H9 (cell line): ENCODE measurements around the gene DLG5. TPM values are rescaled to one million over a fixed set of nuclear protein-coding genes. Genes with fewer than 3 reads are reported as not detected.

ENCODE experiments used
- DNase-seq: peaks from one replicate; pipeline ENCODE4 v3.0.0-alpha.2; 2017
- H2AFZ ChIP-seq: one replicate; pipeline ENCODE4 v1.6.1; 2013; ENCODE audit warnings: mild to moderate bottlenecking, low read length, control low read depth, moderate library complexity
- H2AK5ac ChIP-seq: 2 replicates; pipeline ENCODE4 v1.6.1; 2013; ENCODE audit warnings: low read length, control low read depth, mixed read lengths; ENCODE audit not compliant: insufficient read length
- H2BK120ac ChIP-seq: one replicate; pipeline ENCODE4 v1.6.1; 2013; ENCODE audit warnings: low read depth, mild to moderate bottlenecking, low read length, control low read depth, inconsistent platforms; ENCODE audit not compliant: poor library complexity, severe bottlenecking
- H2BK12ac ChIP-seq: 2 replicates; pipeline ENCODE4 v1.6.1; 2013; ENCODE audit warnings: low read length, control low read depth, mixed read lengths, low read depth; ENCODE audit not compliant: insufficient read length
- H2BK15ac ChIP-seq: 2 replicates; pipeline ENCODE4 v1.6.1; 2013; ENCODE audit warnings: low read depth, low read length, control low read depth
- H2BK20ac ChIP-seq: one replicate; pipeline ENCODE4 v1.6.1; 2013; ENCODE audit warnings: low read depth, mild to moderate bottlenecking, low read length, control low read depth, inconsistent platforms; ENCODE audit not compliant: poor library complexity, severe bottlenecking
- H2BK5ac ChIP-seq: 2 replicates; pipeline ENCODE4 v1.6.1; 2013; ENCODE audit warnings: low read length, control low read depth, mixed read lengths; ENCODE audit not compliant: insufficient read length
- H3K14ac ChIP-seq: 2 replicates; pipeline ENCODE4 v1.6.1; 2013; ENCODE audit warnings: low read length, control low read depth; ENCODE audit not compliant: insufficient read depth
- H3K18ac ChIP-seq: 2 replicates; pipeline ENCODE4 v1.6.1; 2013; ENCODE audit warnings: low read depth, mild to moderate bottlenecking, mixed read lengths, low read length, control low read depth; ENCODE audit not compliant: insufficient read length
- H3K23ac ChIP-seq: 2 replicates; pipeline ENCODE4 v1.6.1; 2013; ENCODE audit warnings: low read length, control low read depth, mixed read lengths, low read depth; ENCODE audit not compliant: insufficient read length
- H3K23me2 ChIP-seq: 2 replicates; pipeline ENCODE4 v1.6.1; 2013; ENCODE audit warnings: low read depth, mild to moderate bottlenecking, mixed read lengths, low read length, control low read depth; ENCODE audit not compliant: insufficient read length, poor library complexity, severe bottlenecking
- H3K27ac ChIP-seq: 2 replicates; pipeline ENCODE4 v1.5.1; 2013; ENCODE audit warnings: low read length, control low read depth, mixed read lengths, low read depth; ENCODE audit not compliant: insufficient read length
- H3K27me3 ChIP-seq: 2 replicates; pipeline ENCODE4 v1.6.1; 2013; ENCODE audit warnings: low read length, control low read depth, inconsistent platforms; ENCODE audit not compliant: insufficient read depth
- H3K4ac ChIP-seq: 2 replicates; pipeline ENCODE4 v1.6.1; 2013; ENCODE audit warnings: low read depth, mild to moderate bottlenecking, control low read depth, inconsistent platforms, low read length, moderate library complexity
- H3K4me1 ChIP-seq: 2 replicates; pipeline ENCODE4 v1.6.1; 2013; ENCODE audit warnings: low read length, control low read depth, inconsistent platforms; ENCODE audit not compliant: insufficient read depth
- H3K4me2 ChIP-seq: 2 replicates; pipeline ENCODE4 v1.6.1; 2013; ENCODE audit warnings: low read length, control low read depth, mixed read lengths; ENCODE audit not compliant: insufficient read length, insufficient read depth
- H3K56ac ChIP-seq: 2 replicates; pipeline ENCODE4 v1.6.1; 2013; ENCODE audit warnings: low read depth, mild to moderate bottlenecking, mixed read lengths, low read length, control low read depth; ENCODE audit not compliant: insufficient read length
- H3K79me1 ChIP-seq: 2 replicates; pipeline ENCODE4 v1.6.1; 2013; ENCODE audit warnings: low read depth, mild to moderate bottlenecking, moderate library complexity, low read length, control low read depth, inconsistent platforms; ENCODE audit not compliant: insufficient read depth, poor library complexity, severe bottlenecking
- H3K79me2 ChIP-seq: 2 replicates; pipeline ENCODE4 v1.6.1; 2013; ENCODE audit warnings: low read length, control low read depth, inconsistent platforms; ENCODE audit not compliant: insufficient read depth
- H3K9ac ChIP-seq: 2 replicates; pipeline ENCODE4 v1.6.1; 2013; ENCODE audit warnings: low read length, control low read depth, mixed read lengths; ENCODE audit not compliant: insufficient read length; ENCODE audit errors: extremely low read depth
- H3K9me3 ChIP-seq: one replicate; pipeline ENCODE4 v1.6.1; 2013; ENCODE audit warnings: low read depth, low read length, inconsistent platforms; ENCODE audit not compliant: control insufficient read depth
- H3T11ph ChIP-seq: one replicate; pipeline ENCODE4 v1.6.1; 2013; ENCODE audit warnings: mild to moderate bottlenecking, low read length, control low read depth, inconsistent platforms
- H4K20me1 ChIP-seq: one replicate; pipeline ENCODE4 v1.6.1; 2013; ENCODE audit not compliant: control insufficient read depth, insufficient read length, insufficient read depth
- H4K5ac ChIP-seq: 2 replicates; pipeline ENCODE4 v1.6.1; 2013; ENCODE audit warnings: low read depth, mild to moderate bottlenecking, mixed read lengths, low read length, control low read depth; ENCODE audit not compliant: insufficient read length
- H4K8ac ChIP-seq: replicated peaks from 2 replicates; pipeline ENCODE4 v1.6.1; 2013; ENCODE audit warnings: low read length, control low read depth, mixed read lengths, low read depth; ENCODE audit not compliant: insufficient read length
- H4K91ac ChIP-seq: 2 replicates; pipeline ENCODE4 v1.6.1; 2013; ENCODE audit warnings: low read depth, mild to moderate bottlenecking, moderate library complexity, mixed read lengths, low read length, control low read depth; ENCODE audit not compliant: insufficient read length
- H3K27ac Mint-ChIP-seq, 3 experiments: 2 replicates in 2 of 3; 3 replicates in 1 of 3; pipeline ENCODE4 v1.8.0; 2020 to 2021; ENCODE audit warnings: mixed read lengths in 3 of 3, mild to moderate bottlenecking in 1 of 3, moderate library complexity in 1 of 3
- H3K27me3 Mint-ChIP-seq: 2 replicates; pipeline ENCODE4 v1.8.0; 2021; ENCODE audit warnings: low read depth, mild to moderate bottlenecking, moderate library complexity, mixed read lengths
- H3K36me3 Mint-ChIP-seq, 3 experiments: 2 replicates in 2 of 3; 3 replicates in 1 of 3; pipeline ENCODE4 v1.8.0; 2020 to 2021; ENCODE audit warnings: low read depth in 3 of 3, mixed read lengths in 3 of 3; ENCODE audit not compliant: insufficient read depth in 1 of 3
- H3K4me1 Mint-ChIP-seq, 2 experiments: 2 replicates each; pipeline ENCODE4 v1.8.0; 2020; ENCODE audit warnings: mixed read lengths in 2 of 2
- H3K4me3 Mint-ChIP-seq, 2 experiments: 2 replicates in 1 of 2; 3 replicates in 1 of 2; pipeline ENCODE4 v1.8.0; 2020 to 2021; ENCODE audit warnings: mild to moderate bottlenecking in 2 of 2, mixed read lengths in 2 of 2, moderate library complexity in 1 of 2
- H3K9me3 Mint-ChIP-seq, 2 experiments: 2 replicates in 1 of 2; 3 replicates in 1 of 2; pipeline ENCODE4 v1.8.0; 2020; ENCODE audit warnings: mild to moderate bottlenecking in 2 of 2, mixed read lengths in 2 of 2, moderate library complexity in 1 of 2
- CTCF ChIP-seq: fragments of 200-600 bp; sonication (generic); conservative IDR thresholded peaks from 3 replicates; pipeline ENCODE4 v1.8.0; 2021; ENCODE audit warnings: antibody characterized with exemption, mild to moderate bottlenecking
- WGBS: extraction: QIAGEN DNeasy Blood & Tissue Kit; methylation state at CpG from one replicate; pipeline ENCODE4 v1.1.7; 2013; ENCODE audit warnings: missing lambda C conversion rate, low lambda C conversion rate, mixed read lengths; ENCODE audit not compliant: insufficient read length; ENCODE audit errors: extremely low coverage; 5-methylcytosine and 5-hydroxymethylcytosine counted together
- total RNA-seq: library from RNA; stranded (reverse); gene quantifications from 2 replicates; pipeline ENCODE4 v1.2.1, GENCODE V29; 2021

Gene DLG5
- total RNA-seq, 1 experiment from 2014 or later = 67.4 TPM

DNA sequence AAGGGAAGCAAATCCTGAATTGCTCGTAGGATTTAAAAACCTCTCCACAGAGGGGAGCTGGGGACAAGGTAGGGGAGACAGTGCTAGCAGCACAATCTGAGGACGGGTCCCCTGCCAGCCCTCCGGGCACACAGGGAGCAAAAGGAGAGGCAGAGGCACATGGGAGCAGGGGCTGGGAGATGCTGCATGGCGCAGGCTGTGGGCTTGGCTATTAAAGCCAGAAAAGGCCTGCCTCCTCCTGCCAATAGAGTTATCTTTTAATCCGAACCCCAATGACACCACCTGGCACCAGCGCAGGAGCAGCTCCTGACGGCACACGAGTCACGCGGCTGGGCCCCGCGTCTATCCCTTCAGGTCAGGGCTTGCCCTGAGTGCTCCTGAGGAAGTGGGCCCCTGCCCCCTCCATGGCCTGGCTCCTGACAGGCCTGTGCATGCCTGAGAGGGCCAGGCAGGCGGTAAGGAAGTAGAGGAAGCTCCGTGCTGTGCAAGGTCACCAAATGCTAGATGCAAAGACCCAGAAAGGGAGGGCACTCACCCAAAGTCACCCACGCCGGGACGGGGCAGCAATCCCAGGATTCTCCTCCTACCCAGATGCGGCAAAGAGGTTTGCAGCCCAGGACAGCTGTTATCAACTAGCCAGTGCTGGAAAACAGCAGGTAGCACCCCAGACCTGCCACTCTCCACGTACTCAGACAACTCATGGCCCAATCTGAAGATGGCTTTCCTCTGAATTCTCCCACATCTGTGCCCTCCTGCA is 28.1 kb downstream of the DLG5 start:
- Histone ChIP-seq H2AFZ (no peak overlapping the region), H3K79me1 (peaks cover 5% of the 10 kb centered on the region), H3K18ac (no peak overlapping the region), H4K20me1 (no peaks in the 10 kb centered on the region), H2BK5ac (no peak overlapping the region), H3K79me2 (peaks cover 12% of the 10 kb centered on the region; the same call in 1 of the 2 replicates), H3K4ac (no peak overlapping the region), H4K8ac (no peak overlapping the region), H3K9ac (no peak overlapping the region), H3K14ac (no peak overlapping the region), H4K91ac (no peak overlapping the region), H2BK120ac (no peak overlapping the region), H3T11ph (no peak overlapping the region), H2BK12ac (no peak overlapping the region), H3K4me1 (peaks cover 8% of the 10 kb centered on the region; the same call in 1 of the 2 replicates), H3K4me2 (no peak overlapping the region), H2AK5ac (no peak overlapping the region), H2BK15ac (no peak overlapping the region), H3K56ac (no peak overlapping the region), H3K27ac (no peak overlapping the region), H3K27me3 (no peaks in the 10 kb centered on the region), H4K5ac (no peak overlapping the region), H2BK20ac (no peak overlapping the region), H3K23ac (no peak overlapping the region), H3K9me3 (no peaks in the 10 kb centered on the region), H3K23me2 (no peaks in the 10 kb centered on the region)
- DNase-seq = no peak
- H3K4me1 Mint-ChIP-seq = peaks cover 41 to 48% of the 10 kb centered on the region in 2 experiments
- no CpG with 5 or more reads among the region's 19 CpGs for WGBS
- H3K27me3 Mint-ChIP-seq = no peaks in the 10 kb centered on the region
- TF ChIP-seq CTCF = no peak
- H3K9me3 Mint-ChIP-seq = no peaks in the 10 kb centered on the region
- peak overlapping the region; percentile 40 to 94 (median 78); a peak in 6 of 7 replicates for H3K27ac Mint-ChIP-seq
- 0 out of 5 replicates have a peak overlapping the region, but pooled peaks of 1 of the 2 experiments have one; percentile 11 for H3K4me3 Mint-ChIP-seq
- peaks cover 0 to 11% (median 0%) of the 10 kb centered on the region in 3 experiments; a peak in 2 of 7 replicates for H3K36me3 Mint-ChIP-seq
